ENCODE measurements around the gene NRK.
"Not testable (repeated sequence)": the region's sequence is repeated elsewhere in the genome, so short reads cannot be mapped to it uniquely, and the experiment has no call there.

NRK gene, protein sequence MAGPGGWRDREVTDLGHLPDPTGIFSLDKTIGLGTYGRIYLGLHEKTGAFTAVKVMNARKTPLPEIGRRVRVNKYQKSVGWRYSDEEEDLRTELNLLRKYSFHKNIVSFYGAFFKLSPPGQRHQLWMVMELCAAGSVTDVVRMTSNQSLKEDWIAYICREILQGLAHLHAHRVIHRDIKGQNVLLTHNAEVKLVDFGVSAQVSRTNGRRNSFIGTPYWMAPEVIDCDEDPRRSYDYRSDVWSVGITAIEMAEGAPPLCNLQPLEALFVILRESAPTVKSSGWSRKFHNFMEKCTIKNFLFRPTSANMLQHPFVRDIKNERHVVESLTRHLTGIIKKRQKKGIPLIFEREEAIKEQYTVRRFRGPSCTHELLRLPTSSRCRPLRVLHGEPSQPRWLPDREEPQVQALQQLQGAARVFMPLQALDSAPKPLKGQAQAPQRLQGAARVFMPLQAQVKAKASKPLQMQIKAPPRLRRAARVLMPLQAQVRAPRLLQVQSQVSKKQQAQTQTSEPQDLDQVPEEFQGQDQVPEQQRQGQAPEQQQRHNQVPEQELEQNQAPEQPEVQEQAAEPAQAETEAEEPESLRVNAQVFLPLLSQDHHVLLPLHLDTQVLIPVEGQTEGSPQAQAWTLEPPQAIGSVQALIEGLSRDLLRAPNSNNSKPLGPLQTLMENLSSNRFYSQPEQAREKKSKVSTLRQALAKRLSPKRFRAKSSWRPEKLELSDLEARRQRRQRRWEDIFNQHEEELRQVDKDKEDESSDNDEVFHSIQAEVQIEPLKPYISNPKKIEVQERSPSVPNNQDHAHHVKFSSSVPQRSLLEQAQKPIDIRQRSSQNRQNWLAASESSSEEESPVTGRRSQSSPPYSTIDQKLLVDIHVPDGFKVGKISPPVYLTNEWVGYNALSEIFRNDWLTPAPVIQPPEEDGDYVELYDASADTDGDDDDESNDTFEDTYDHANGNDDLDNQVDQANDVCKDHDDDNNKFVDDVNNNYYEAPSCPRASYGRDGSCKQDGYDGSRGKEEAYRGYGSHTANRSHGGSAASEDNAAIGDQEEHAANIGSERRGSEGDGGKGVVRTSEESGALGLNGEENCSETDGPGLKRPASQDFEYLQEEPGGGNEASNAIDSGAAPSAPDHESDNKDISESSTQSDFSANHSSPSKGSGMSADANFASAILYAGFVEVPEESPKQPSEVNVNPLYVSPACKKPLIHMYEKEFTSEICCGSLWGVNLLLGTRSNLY (N-terminal part only)

GRCh38 chrX:105822138-105823091, at the start of gene NRK:
NRK (plus strand) TSS chrX:105822539; CDS start chrX:105822846, 307 bp downstream.
- no peak for DNase-seq

DNA sequence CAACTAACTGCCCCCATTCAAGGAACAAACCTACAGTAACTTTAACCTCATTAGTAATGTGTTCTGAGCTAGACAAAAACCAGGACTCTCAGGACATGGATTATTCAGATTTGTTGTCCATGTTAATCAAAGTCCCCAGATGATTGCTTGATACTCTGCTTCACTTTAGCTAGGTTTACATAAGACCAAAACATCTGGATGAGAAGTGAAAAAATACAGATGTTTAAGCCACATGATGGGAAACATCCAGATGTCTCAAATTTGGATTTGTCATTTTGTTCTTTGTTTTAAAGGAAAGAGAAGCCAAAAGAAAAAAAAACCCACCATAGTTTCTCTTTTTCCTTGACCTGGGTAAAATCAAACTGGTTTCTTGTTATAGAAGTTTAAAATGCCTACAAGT, 48.5 kb upstream of the NRK start:
- no peak for DNase-seq

- no peak for DNase-seq
These were observed 46.7 kb upstream of the NRK start for GRCh38 chrX:105775679-105776078.

DNA sequence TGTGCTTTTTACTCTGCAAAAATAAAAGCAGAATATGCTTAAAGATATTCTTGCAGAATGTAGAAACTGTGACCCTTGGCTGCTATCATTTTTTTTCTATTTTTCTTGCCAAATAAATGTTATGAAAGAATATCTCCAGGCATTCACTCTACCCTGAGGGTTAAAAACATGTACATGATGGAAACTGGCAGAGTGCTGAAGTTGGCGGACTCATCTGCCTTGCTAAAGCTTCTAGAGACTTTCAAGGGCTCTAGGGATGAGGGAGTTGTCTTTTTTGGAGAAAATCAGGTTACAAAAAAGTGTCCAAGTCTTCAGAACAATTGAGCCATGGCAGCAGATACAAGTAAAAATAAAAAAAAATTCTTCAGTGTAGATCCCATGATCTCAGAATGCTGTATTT, 40.5 kb upstream of the NRK start:
- no peak for DNase-seq

- not testable (repeated sequence) for DNase-seq
These were observed 25.5 kb upstream of the NRK start for GRCh38 chrX:105796877-105797276.

GRCh38 chrX:105803891-105804290, 18.4 kb upstream of the NRK start:
- no peak for DNase-seq

GRCh38 chrX:105805655-105806054, 16.7 kb upstream of the NRK start:
- DNase-seq: not testable (repeated sequence)

GRCh38 chrX:105816517-105816916, 5.8 kb upstream of the NRK start:
- no peak for DNase-seq

GRCh38 chrX:105820247-105820646, 2.1 kb upstream of the NRK start:
- no peak for DNase-seq

DNA sequence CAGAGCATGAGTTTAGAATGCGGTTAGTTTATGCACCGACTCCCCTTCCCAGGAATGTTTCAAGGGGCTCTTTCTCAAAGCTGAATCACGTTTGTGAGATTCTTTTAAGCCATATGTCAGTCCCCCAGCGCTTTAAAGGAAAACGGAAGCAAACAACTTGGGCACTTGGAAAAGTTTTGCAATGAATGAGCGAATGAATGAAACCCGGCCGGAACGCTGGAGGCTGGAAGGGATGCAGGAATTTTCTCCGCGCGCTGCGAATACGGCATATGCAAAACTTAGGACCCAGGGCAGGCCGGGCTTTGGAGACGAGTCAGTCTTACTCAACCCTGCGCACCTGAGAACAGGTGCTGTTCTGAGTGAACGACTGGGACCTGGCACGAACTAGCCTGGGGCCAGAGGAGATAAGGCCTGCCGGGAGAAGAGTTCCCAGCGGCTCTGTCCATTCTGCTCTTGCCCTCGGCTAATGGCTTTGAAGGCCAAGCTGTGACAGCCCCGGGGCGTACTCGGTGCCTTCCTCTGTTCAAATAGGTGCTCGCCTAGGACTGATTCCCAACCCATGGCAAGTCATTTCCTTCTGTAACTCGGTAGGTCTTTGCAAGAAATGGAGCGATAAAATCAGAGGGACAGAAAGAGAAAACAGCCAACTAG, 743 bp upstream of the NRK start:
- DNase-seq: no peak

DNA sequence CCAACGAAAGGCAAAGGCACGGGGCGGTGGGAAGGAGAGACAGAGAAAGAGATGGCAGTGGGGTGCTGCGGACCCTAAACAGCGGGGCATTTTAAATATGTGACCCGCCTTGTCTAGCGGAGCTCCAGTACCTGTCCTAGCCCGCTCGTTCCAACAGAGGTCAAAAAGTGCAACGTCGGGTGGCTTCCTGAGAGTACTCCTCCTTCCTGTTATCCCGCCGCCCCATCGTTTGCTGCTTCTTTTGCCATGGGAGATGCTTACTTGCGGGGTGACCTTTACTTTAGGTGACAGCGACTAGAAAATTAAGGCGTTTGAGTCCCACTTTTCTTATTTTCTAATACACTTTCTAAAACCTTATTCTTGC, 735 bp downstream of the NRK start:
- no peak for DNase-seq

DNA sequence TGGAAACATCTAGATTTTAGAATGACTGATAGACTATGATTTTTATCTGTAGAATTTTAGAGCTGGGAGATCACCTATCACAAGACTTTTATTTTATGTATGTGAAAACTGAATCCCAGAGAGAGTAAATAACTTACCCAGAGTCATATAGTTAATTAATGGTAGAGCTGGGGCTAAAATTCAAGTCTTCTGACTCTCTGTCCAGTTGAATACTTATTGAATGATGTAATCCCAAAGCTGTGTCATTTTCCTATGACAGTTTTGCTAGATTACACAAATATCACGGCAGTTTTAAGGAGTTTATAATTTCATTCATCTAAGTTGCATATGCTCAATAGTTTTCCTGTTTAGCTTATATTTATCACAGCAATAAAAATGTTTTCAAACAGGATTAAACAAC, 6.7 kb downstream of the NRK start:
- no peak for DNase-seq

GRCh38 chrX:105837232-105837631, 14.9 kb downstream of the NRK start:
- no peak for DNase-seq

DNA sequence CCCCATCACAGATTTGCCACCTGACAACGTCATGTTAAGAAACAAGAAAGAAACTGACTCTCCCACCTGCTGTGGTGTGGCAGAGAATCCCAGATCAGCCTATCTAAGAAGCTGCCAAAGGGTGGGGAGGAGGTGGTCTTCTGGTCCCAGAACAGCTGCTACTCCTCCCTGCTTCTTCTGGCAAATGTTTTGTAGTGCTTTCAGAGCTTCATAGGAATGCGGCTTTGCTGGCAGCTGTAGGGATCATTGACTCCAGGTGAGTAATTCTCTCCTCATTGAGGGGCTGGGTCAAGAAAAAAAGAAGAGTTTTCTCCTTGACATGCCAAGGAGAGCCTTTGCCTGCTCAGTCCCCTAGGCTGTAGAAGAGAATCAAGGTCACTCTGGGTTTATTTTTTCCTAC, 23.3 kb downstream of the NRK start:
- no peak for DNase-seq

DNA sequence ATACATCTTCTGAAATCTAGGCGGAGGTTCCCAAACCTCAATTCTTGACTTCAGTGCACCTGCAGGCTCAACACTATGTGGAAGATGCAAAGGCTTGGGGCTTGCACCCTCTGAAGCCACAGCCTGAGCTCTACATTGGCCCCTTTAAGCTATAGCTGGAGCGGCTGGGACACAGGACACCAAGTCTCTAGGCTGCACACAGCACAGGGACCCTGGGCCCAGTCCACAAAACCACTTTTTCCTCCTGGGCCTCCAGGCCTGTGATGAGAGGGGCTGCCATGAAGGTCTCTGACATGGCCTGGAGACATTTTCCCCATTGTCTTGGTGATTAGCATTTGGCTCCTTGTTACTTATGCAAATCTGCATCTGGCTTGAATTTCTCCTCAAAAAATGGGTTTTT, 27.8 kb downstream of the NRK start:
- not testable (repeated sequence) for DNase-seq

- DNase-seq: no peak
These were observed 43.4 kb downstream of the NRK start for GRCh38 chrX:105865709-105866108.

DNA sequence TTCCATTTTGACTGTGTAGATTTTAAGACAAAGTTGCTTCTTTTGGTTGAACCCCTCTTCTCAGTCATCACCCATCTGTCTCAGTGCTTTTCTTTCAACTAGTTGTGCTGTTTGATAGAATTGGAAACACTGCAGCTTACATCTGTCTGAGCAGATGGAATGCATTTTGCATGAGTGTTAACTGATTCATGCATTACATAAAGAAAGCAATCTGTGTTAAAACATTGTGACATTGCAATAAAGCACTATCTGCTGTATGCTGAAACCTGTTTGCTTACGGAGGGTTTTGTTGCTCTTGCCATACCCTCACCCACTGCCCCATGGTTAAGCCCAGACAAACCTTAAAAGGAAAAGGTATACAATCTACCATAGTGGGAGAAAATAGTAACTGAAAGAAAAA, 47.4 kb downstream of the NRK start:
- no peak for DNase-seq

DNA sequence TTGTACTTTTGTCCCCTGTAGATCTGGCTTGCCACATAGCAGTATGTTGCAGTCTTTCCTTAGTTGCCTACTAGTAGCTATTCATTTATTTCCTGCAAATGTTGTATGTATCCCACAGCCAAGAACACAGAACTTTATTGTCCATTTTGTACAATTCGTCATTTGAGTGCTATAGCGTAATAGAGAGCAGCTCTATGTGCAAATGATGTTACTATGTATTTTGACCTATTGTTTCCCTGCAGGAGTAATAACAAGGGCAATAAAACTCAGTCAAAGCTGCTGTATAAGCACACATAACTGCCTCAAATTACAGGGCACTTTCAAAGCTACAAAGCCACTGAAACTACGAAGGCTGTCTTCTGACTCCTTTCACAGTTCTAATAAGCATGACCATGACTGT, 48.1 kb downstream of the NRK start:
- no peak for DNase-seq

DNA sequence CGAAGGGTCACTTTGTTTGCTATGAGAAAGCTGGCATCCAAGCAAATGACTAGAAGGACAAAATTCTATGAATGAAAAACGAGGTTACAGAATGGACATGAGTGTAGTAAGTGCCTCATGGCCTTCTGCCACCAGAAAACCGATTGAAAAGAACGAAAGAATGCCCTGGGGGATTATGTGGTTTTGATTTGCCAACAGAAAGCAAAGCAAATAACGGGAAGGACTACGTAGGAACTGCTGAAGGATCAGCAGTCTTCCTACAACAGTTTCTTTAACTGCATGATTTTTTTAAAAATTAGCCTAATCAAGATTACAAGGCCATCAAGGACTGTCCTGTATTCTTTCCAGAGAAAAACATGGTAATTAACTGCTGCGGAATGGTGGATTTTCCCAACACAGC, 50.6 kb downstream of the NRK start:
- no peak for DNase-seq

GRCh38 chrX:105874790-105875189, 52.5 kb downstream of the NRK start:
- no peak for DNase-seq

DNA sequence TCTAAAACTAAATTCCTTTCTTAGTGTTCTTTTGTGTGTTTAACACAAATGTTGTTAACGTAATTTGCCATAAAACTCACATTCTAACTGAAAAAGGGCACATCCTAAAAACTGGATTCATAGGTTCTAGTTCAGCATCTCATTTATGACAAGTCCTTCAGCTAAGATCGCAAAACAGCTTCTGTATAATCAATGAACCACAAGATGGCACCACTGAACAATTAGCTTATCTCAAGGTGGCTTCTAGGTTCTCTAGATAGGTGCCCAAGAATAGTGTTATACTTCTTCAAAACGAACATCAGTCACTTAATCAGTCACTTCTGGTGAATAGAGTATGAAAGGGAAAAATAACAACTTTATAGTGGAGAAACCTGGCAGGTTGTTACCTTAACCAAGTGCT, 54.3 kb downstream of the NRK start:
- DNase-seq: no peak

DNA sequence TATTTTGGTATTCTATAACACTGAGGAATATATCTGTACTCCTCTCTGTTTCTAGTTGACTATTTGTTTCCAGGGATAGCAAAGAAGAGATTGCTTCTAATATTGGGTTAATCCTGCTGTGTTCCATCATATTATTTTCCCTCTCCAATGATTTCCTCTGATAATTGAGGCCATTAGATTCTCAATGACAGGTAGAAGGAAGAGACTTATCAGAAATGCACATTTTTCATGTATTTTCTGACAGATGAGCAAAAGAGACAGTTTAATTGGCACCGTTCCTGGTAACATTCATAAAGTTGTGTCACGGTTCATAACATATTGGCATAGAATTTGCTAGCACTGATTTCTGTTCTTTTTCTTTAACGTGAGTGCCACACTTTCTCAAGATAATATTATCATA, 58.2 kb downstream of the NRK start:
- no peak for DNase-seq
